AG09309 (cell line): ENCODE results near the gene DHRS13.
A peak's percentile ranks its signal among the peaks of the same experiment; 100 is the strongest.

Source experiments
- DNase-seq: peaks from one replicate; pipeline ENCODE4 v3.0.0-alpha.2; 2010; ENCODE audit warnings: low read depth
- H3K4me3 ChIP-seq: 2 replicates; pipeline ENCODE4 v1.5.1; 2011; ENCODE audit warnings: mild to moderate bottlenecking, low read depth, low read length, moderate library complexity; ENCODE audit not compliant: control insufficient read depth
- CTCF ChIP-seq: IDR thresholded peaks from 2 replicates; pipeline ENCODE4 v1.5.1; 2011; ENCODE audit warnings: mild to moderate bottlenecking, low read depth, low read length, inconsistent platforms; ENCODE audit not compliant: insufficient read depth, control insufficient read depth; ENCODE audit errors: missing control alignments

DHRS13 gene

GRCh38 chr17:28858801-28859355 is 44.0 kb downstream of the DHRS13 start:
- no peak overlapping the region for H3K4me3 ChIP-seq
- DNase-seq = no peak
- no peak for TF ChIP-seq CTCF

- DNase-seq = no peak
- TF ChIP-seq CTCF = no peak
- H3K4me3 ChIP-seq = no peak overlapping the region
Observed at GRCh38 chr17:28857905-28858800, 44.7 kb downstream of the DHRS13 start.

GRCh38 chr17:28856028-28856574 is 46.8 kb downstream of the DHRS13 start:
- no peak for DNase-seq
- H3K4me3 ChIP-seq = no peak overlapping the region
- TF ChIP-seq CTCF = no peak

- H3K4me3 ChIP-seq = peak overlapping the region; percentile 64
- no peak for TF ChIP-seq CTCF
- no peak for DNase-seq
Observed at GRCh38 chr17:28855336-28855679, 47.6 kb downstream of the DHRS13 start.

- H3K4me3 ChIP-seq = peak within 1 kb of the TSS; percentile 64
- DNase-seq = peak; percentile 51
- TF ChIP-seq CTCF = peak; percentile 19
Observed at GRCh38 chr17:28854457-28855335, 48.2 kb downstream of the DHRS13 start, which contains the start of gene ERAL1. TSS of gene ERAL1 (plus strand) at chr17:28855016. CDS start at chr17:28855035, 19 bp downstream.

- DNase-seq = no peak
- H3K4me3 ChIP-seq = no peak overlapping the region
- no peak for TF ChIP-seq CTCF
Observed at GRCh38 chr17:28853295-28853694, 49.6 kb downstream of the DHRS13 start.
